ENCODE measurements around the gene ITPRIP.

The ITPRIP gene

GRCh38 chr10:104267721-104268404 lies 70.4 kb downstream of the ITPRIP start:
- Histone ChIP-seq H3K9me3 (ENCODE audit: low read length) (no peaks in the 10 kb centered on the region), H3K4me1 (ENCODE audit: insufficient read depth, low read length, severe bottlenecking) (peaks cover 20% of the 10 kb centered on the region), H3K79me2 (ENCODE audit: insufficient read depth, low read length) (peaks cover 12% of the 10 kb centered on the region), H3K4me3 (ENCODE audit: low read depth, low read length, poor library complexity, severe bottlenecking) (peak overlapping the region; percentile 86), H3F3A (ENCODE audit: insufficient read depth, low read length) (no peaks in the 10 kb centered on the region), H3K27ac (ENCODE audit: low read depth, low read length, poor library complexity, severe bottlenecking) (no peak overlapping the region), H2AFZ (ENCODE audit: low read length) (no peak overlapping the region), H3K27me3 (ENCODE audit: insufficient read depth, low read length) (no peaks in the 10 kb centered on the region), H3K36me3 (ENCODE audit: insufficient read depth, low read length) (peaks cover 23% of the 10 kb centered on the region), H3K9me2 (ENCODE audit: low read depth, low read length) (no peaks in the 10 kb centered on the region), H3K4me2 (ENCODE audit: low read length) (peak overlapping the region; percentile 93), H3K9ac (ENCODE audit: low read length) (peak overlapping the region; percentile 83), H4K20me1 (ENCODE audit: insufficient read depth, low read length) (no peaks in the 10 kb centered on the region)
- TF ChIP-seq, protein P1, sequence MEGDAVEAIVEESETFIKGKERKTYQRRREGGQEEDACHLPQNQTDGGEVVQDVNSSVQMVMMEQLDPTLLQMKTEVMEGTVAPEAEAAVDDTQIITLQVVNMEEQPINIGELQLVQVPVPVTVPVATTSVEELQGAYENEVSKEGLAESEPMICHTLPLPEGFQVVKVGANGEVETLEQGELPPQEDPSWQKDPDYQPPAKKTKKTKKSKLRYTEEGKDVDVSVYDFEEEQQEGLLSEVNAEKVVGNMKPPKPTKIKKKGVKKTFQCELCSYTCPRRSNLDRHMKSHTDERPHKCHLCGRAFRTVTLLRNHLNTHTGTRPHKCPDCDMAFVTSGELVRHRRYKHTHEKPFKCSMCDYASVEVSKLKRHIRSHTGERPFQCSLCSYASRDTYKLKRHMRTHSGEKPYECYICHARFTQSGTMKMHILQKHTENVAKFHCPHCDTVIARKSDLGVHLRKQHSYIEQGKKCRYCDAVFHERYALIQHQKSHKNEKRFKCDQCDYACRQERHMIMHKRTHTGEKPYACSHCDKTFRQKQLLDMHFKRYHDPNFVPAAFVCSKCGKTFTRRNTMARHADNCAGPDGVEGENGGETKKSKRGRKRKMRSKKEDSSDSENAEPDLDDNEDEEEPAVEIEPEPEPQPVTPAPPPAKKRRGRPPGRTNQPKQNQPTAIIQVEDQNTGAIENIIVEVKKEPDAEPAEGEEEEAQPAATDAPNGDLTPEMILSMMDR (IDR thresholded peaks at IDR 0.05; ENCODE audit: low read length) = no peak
- TF ChIP-seq EZH2 (IDR thresholded peaks at IDR 0.05; ENCODE audit: borderline replicate concordance, low read length) = no peak

GRCh38 chr10:104264783-104265182 lies 73.5 kb downstream of the ITPRIP start:
- no peak overlapping the region for H2AFZ ChIP-seq (ENCODE audit: low read length)
- H3K4me3 ChIP-seq (ENCODE audit: low read depth, low read length, poor library complexity, severe bottlenecking) = no peak overlapping the region
- TF ChIP-seq, protein P1 (IDR thresholded peaks at IDR 0.05; ENCODE audit: low read length) = no peak
- no peak for TF ChIP-seq EZH2 (IDR thresholded peaks at IDR 0.05; ENCODE audit: borderline replicate concordance, low read length)
- H3K79me2 ChIP-seq (ENCODE audit: insufficient read depth, low read length) = peaks cover 12% of the 10 kb centered on the region
- H3K9me2 ChIP-seq (ENCODE audit: low read depth, low read length) = no peaks in the 10 kb centered on the region
- peaks cover 20% of the 10 kb centered on the region for H3K4me1 ChIP-seq (ENCODE audit: insufficient read depth, low read length, severe bottlenecking)
- H3K9me3 ChIP-seq (ENCODE audit: low read length) = no peaks in the 10 kb centered on the region
- H3K4me2 ChIP-seq (ENCODE audit: low read length) = no peak overlapping the region
- peaks cover 44% of the 10 kb centered on the region for H3K36me3 ChIP-seq (ENCODE audit: insufficient read depth, low read length)
- H4K20me1 ChIP-seq (ENCODE audit: insufficient read depth, low read length) = no peaks in the 10 kb centered on the region
- H3F3A ChIP-seq (ENCODE audit: insufficient read depth, low read length) = no peaks in the 10 kb centered on the region
- no peak overlapping the region for H3K27ac ChIP-seq (ENCODE audit: low read depth, low read length, poor library complexity, severe bottlenecking)
- no peak overlapping the region for H3K9ac ChIP-seq (ENCODE audit: low read length)
- H3K27me3 ChIP-seq (ENCODE audit: insufficient read depth, low read length) = no peaks in the 10 kb centered on the region

GRCh38 chr10:104262055-104262454 lies 76.2 kb downstream of the ITPRIP start:
- Histone ChIP-seq H2AFZ (ENCODE audit: low read length) (no peak overlapping the region), H4K20me1 (ENCODE audit: insufficient read depth, low read length) (no peaks in the 10 kb centered on the region), H3K4me3 (ENCODE audit: low read depth, low read length, poor library complexity, severe bottlenecking) (no peak overlapping the region), H3K9me3 (ENCODE audit: low read length) (no peaks in the 10 kb centered on the region), H3K27me3 (ENCODE audit: insufficient read depth, low read length) (no peaks in the 10 kb centered on the region), H3K9me2 (ENCODE audit: low read depth, low read length) (no peaks in the 10 kb centered on the region), H3K9ac (ENCODE audit: low read length) (no peak overlapping the region), H3F3A (ENCODE audit: insufficient read depth, low read length) (no peaks in the 10 kb centered on the region), H3K4me2 (ENCODE audit: low read length) (no peak overlapping the region), H3K27ac (ENCODE audit: low read depth, low read length, poor library complexity, severe bottlenecking) (no peak overlapping the region), H3K36me3 (ENCODE audit: insufficient read depth, low read length) (peaks cover 54% of the 10 kb centered on the region), H3K79me2 (ENCODE audit: insufficient read depth, low read length) (peaks cover 4% of the 10 kb centered on the region; the same call in 1 of the 2 replicates), H3K4me1 (ENCODE audit: insufficient read depth, low read length, severe bottlenecking) (peaks cover 1% of the 10 kb centered on the region)
- TF ChIP-seq, protein P1 (IDR thresholded peaks at IDR 0.05; ENCODE audit: low read length) = no peak
- no peak for TF ChIP-seq EZH2 (IDR thresholded peaks at IDR 0.05; ENCODE audit: borderline replicate concordance, low read length)

Measured in OCI-LY1 (cell line).